OCI-LY1 (cell line): ENCODE measurements around the gene RBMS3.

Experiments
- H2AFZ ChIP-seq: fragments of 200-600 bp; sonication (generic), shearing (Covaris generic); 2 replicates; pipeline ENCODE4 v1.6.0; 2014; ENCODE audit warnings: antibody characterized with exemption, mild to moderate bottlenecking, low read length
- H3F3A ChIP-seq: fragments of 200-600 bp; sonication (generic), shearing (Covaris generic); 2 replicates; pipeline ENCODE4 v1.6.0; 2014; ENCODE audit warnings: mild to moderate bottlenecking, antibody characterized with exemption, low read length, moderate library complexity; ENCODE audit not compliant: insufficient read depth
- H3K27ac ChIP-seq: fragments of 200-600 bp; sonication (generic); 2 replicates; pipeline ENCODE4 v1.5.1; 2014; ENCODE audit warnings: low read length, mixed run types, mild to moderate bottlenecking, low read depth; ENCODE audit not compliant: poor library complexity, severe bottlenecking
- H3K27me3 ChIP-seq: fragments of 200-600 bp; sonication (generic); 2 replicates; pipeline ENCODE4 v1.6.0; 2014; ENCODE audit warnings: antibody characterized with exemption, mild to moderate bottlenecking, low read length, moderate library complexity; ENCODE audit not compliant: insufficient read depth
- H3K36me3 ChIP-seq: fragments of 200-600 bp; sonication (generic); 2 replicates; pipeline ENCODE4 v1.6.1; 2014; ENCODE audit warnings: mild to moderate bottlenecking, antibody characterized with exemption, low read length, moderate library complexity, mixed read lengths; ENCODE audit not compliant: insufficient read depth
- H3K4me1 ChIP-seq: fragments of 200-600 bp; sonication (generic); 2 replicates; pipeline ENCODE4 v1.5.1; 2014; ENCODE audit warnings: mild to moderate bottlenecking, low read length, moderate library complexity; ENCODE audit not compliant: insufficient read depth, severe bottlenecking
- H3K4me2 ChIP-seq: fragments of 200-600 bp; sonication (generic), shearing (Covaris generic); 2 replicates; pipeline ENCODE4 v1.6.1; 2014; ENCODE audit warnings: low read length
- H3K4me3 ChIP-seq: fragments of 200-600 bp; sonication (generic); 2 replicates; pipeline ENCODE4 v1.5.1; 2014; ENCODE audit warnings: low read length, low read depth, mild to moderate bottlenecking, mixed read lengths; ENCODE audit not compliant: poor library complexity, severe bottlenecking
- H3K79me2 ChIP-seq: fragments of 200-600 bp; shearing (Covaris generic); 2 replicates; pipeline ENCODE4 v1.6.1; 2016; ENCODE audit warnings: mixed run types, low read length, mixed read lengths; ENCODE audit not compliant: insufficient read depth
- H3K9ac ChIP-seq: fragments of 200-600 bp; sonication (generic), shearing (Covaris generic); 2 replicates; pipeline ENCODE4 v1.6.1; 2014; ENCODE audit warnings: mild to moderate bottlenecking, low read length, mixed read lengths
- H3K9me2 ChIP-seq: fragments of 200-600 bp; sonication (generic), shearing (Covaris generic); 2 replicates; pipeline ENCODE4 v1.6.1; 2014; ENCODE audit warnings: low read depth, mild to moderate bottlenecking, low read length, mixed read lengths
- H3K9me3 ChIP-seq: fragments of 200-600 bp; shearing (Covaris generic); 2 replicates; pipeline ENCODE4 v1.6.1; 2014; ENCODE audit warnings: low read length, mixed read lengths
- H4K20me1 ChIP-seq: fragments of 200-600 bp; sonication (generic), shearing (Covaris generic); 2 replicates; pipeline ENCODE4 v1.6.0; 2016; ENCODE audit warnings: mild to moderate bottlenecking, low read length; ENCODE audit not compliant: insufficient read depth
- CTCF ChIP-seq: fragments of 200-600 bp; sonication (generic), shearing (Covaris generic); IDR thresholded peaks from 2 replicates; pipeline ENCODE4 v1.5.1; 2017; ENCODE audit warnings: mild to moderate bottlenecking, antibody characterized with exemption, low read length, moderate library complexity, mixed read lengths
- EZH2 ChIP-seq: fragments of 200-600 bp; sonication (generic), shearing (Covaris generic); IDR thresholded peaks from 2 replicates; pipeline ENCODE4 v1.8.0; 2017; ENCODE audit warnings: borderline replicate concordance, mixed run types, mild to moderate bottlenecking, antibody characterized with exemption, low read length, moderate library complexity, mixed read lengths

RBMS3 gene

GRCh38 chr3:30004481-30004880, 723.6 kb downstream of the RBMS3 start:
- no peak overlapping the region for H3K9ac ChIP-seq
- no peak overlapping the region for H3K4me3 ChIP-seq
- H3K36me3 ChIP-seq = no peaks in the 10 kb centered on the region
- H3K4me1 ChIP-seq = peaks cover 8% of the 10 kb centered on the region
- no peak overlapping the region for H3K4me2 ChIP-seq
- no peaks in the 10 kb centered on the region for H3K9me3 ChIP-seq
- H3K79me2 ChIP-seq = no peaks in the 10 kb centered on the region
- TF ChIP-seq CTCF (no peak), EZH2 (no peak)
- H4K20me1 ChIP-seq = no peaks in the 10 kb centered on the region
- no peaks in the 10 kb centered on the region for H3K9me2 ChIP-seq
- no peaks in the 10 kb centered on the region for H3F3A ChIP-seq
- no peak overlapping the region; the same call in 1 of the 2 replicates for H2AFZ ChIP-seq
- no peaks in the 10 kb centered on the region for H3K27me3 ChIP-seq
- no peak overlapping the region for H3K27ac ChIP-seq

GRCh38 chr3:30006111-30006510, 725.2 kb downstream of the RBMS3 start:
- H3K9me3 ChIP-seq = no peaks in the 10 kb centered on the region
- no peak overlapping the region for H3K9ac ChIP-seq
- peaks cover 8% of the 10 kb centered on the region for H3K4me1 ChIP-seq
- H3F3A ChIP-seq = no peaks in the 10 kb centered on the region
- no peaks in the 10 kb centered on the region for H4K20me1 ChIP-seq
- no peaks in the 10 kb centered on the region for H3K9me2 ChIP-seq
- TF ChIP-seq CTCF (no peak), EZH2 (no peak)
- H2AFZ ChIP-seq = no peak overlapping the region
- no peak overlapping the region for H3K4me3 ChIP-seq
- H3K4me2 ChIP-seq = no peak overlapping the region
- H3K27me3 ChIP-seq = no peaks in the 10 kb centered on the region
- no peak overlapping the region for H3K27ac ChIP-seq
- no peaks in the 10 kb centered on the region for H3K36me3 ChIP-seq
- H3K79me2 ChIP-seq = no peaks in the 10 kb centered on the region

- Histone ChIP-seq H3K79me2 (no peaks in the 10 kb centered on the region), H3K4me3 (no peak overlapping the region), H2AFZ (no peak overlapping the region), H3F3A (no peaks in the 10 kb centered on the region), H3K9me2 (no peaks in the 10 kb centered on the region), H3K4me2 (no peak overlapping the region), H3K9me3 (no peaks in the 10 kb centered on the region), H3K27me3 (no peaks in the 10 kb centered on the region), H3K4me1 (peaks cover 8% of the 10 kb centered on the region), H3K36me3 (no peaks in the 10 kb centered on the region), H3K27ac (no peak overlapping the region), H4K20me1 (no peaks in the 10 kb centered on the region), H3K9ac (no peak overlapping the region)
- TF ChIP-seq CTCF = no peak
- TF ChIP-seq EZH2 = no peak
Observed at GRCh38 chr3:30007668-30008067, 726.8 kb downstream of the RBMS3 start.
